ENCODE data around the gene FCGR1A.
"Not testable (repeated sequence)": the region's sequence is repeated elsewhere in the genome, so short reads cannot be mapped to it uniquely, and the experiment has no call there.

DNA sequence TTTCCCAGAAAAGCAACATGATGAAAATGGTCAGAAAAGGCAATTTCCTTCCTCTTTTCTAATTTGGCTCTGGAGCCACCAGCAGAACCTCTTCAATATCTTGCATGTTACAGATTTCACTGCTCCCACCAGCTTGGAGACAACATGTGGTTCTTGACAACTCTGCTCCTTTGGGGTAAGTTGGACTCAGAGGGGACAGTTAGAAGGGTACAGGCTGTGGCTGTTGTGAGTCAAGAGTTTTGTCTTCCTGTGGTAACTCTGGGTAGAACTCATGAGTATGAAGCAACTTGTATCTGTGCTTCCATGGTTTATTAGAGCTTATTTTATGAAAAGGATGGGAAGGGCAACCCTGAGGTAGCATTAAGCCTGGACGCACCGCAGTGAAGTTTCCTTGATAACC is at the start of gene FCGR1A:
- TF ChIP-seq, protein P1, sequence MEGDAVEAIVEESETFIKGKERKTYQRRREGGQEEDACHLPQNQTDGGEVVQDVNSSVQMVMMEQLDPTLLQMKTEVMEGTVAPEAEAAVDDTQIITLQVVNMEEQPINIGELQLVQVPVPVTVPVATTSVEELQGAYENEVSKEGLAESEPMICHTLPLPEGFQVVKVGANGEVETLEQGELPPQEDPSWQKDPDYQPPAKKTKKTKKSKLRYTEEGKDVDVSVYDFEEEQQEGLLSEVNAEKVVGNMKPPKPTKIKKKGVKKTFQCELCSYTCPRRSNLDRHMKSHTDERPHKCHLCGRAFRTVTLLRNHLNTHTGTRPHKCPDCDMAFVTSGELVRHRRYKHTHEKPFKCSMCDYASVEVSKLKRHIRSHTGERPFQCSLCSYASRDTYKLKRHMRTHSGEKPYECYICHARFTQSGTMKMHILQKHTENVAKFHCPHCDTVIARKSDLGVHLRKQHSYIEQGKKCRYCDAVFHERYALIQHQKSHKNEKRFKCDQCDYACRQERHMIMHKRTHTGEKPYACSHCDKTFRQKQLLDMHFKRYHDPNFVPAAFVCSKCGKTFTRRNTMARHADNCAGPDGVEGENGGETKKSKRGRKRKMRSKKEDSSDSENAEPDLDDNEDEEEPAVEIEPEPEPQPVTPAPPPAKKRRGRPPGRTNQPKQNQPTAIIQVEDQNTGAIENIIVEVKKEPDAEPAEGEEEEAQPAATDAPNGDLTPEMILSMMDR (IDR thresholded peaks at IDR 0.05): not testable (repeated sequence)
- not testable (repeated sequence) for TF ChIP-seq POLR2A (IDR thresholded peaks at IDR 0.05)
